ENCODE results near the gene IPO13. TPM values are rescaled to one million over a fixed set of nuclear protein-coding genes. Genes with fewer than 3 reads are reported as not detected.

Gene IPO13
- total RNA-seq, 1 experiment from 2014 or later = 25.0 TPM

GRCh38 chr1:43981135-43981491, 34.4 kb downstream of the IPO13 start:
- H3K9me3 ChIP-seq (ENCODE audit: insufficient read depth, low read depth) = no peaks in the 10 kb centered on the region
- peaks cover 37% of the 10 kb centered on the region; the same call in 1 of the 2 replicates for H3F3A ChIP-seq (ENCODE audit: insufficient read depth, low read depth)
- H3K79me2 ChIP-seq (ENCODE audit: low read depth) = peaks cover 57% of the 10 kb centered on the region
- H2AFZ ChIP-seq = no peak overlapping the region
- intact Hi-C loops (cut with micrococcal nuclease; ENCODE audit: unreplicated experiment) = no loop called here
- DNase-seq = peak in 1 of 2 experiments; percentile 26
- no TSS peak for BruUV-seq (replicated peaks)
- peak overlapping the region; percentile 88; the same call in 1 of the 2 replicates for H3K4me2 ChIP-seq
- H3K4me1 ChIP-seq (replicated peaks; ENCODE audit: insufficient read depth) = peaks cover 39% of the 10 kb centered on the region
- peaks cover 12% of the 10 kb centered on the region; the same call in 1 of the 2 replicates for H4K20me1 ChIP-seq (ENCODE audit: insufficient read depth)
- ChIA-PET CTCF (no interaction called here), POLR2A (ENCODE audit: unreplicated experiment) (no interaction called here)
- H3K27ac ChIP-seq = no peak overlapping the region
- H3K9me2 ChIP-seq (ENCODE audit: insufficient read depth) = no peaks in the 10 kb centered on the region
- H3K36me3 ChIP-seq (ENCODE audit: low read depth) = peaks cover 23% of the 10 kb centered on the region
- H3K27me3 ChIP-seq (ENCODE audit: insufficient read depth, low read depth) = no peaks in the 10 kb centered on the region
- TF ChIP-seq EZH2 (IDR thresholded peaks at IDR 0.05; ENCODE audit: low read depth) (no peak), CTCF (conservative IDR thresholded peaks at IDR 0.05) (no peak)
- H3K4me3 ChIP-seq = no peak overlapping the region

- DNase-seq = no peak
- peaks cover 52% of the 10 kb centered on the region for H3K79me2 ChIP-seq (ENCODE audit: low read depth)
- BruUV-seq (replicated peaks) = no TSS peak
- H4K20me1 ChIP-seq (ENCODE audit: insufficient read depth) = peaks cover 12% of the 10 kb centered on the region; the same call in 1 of the 2 replicates
- peaks cover 34% of the 10 kb centered on the region for H3K4me1 ChIP-seq (replicated peaks; ENCODE audit: insufficient read depth)
- H3K9me2 ChIP-seq (ENCODE audit: insufficient read depth) = no peaks in the 10 kb centered on the region
- intact Hi-C loops (cut with micrococcal nuclease; ENCODE audit: unreplicated experiment) = no loop called here
- ChIA-PET POLR2A (ENCODE audit: unreplicated experiment) (no interaction called here), CTCF (no interaction called here)
- H3K27me3 ChIP-seq (ENCODE audit: insufficient read depth, low read depth) = no peaks in the 10 kb centered on the region
- H3K4me3 ChIP-seq = no peak overlapping the region
- no peak overlapping the region for H3K4me2 ChIP-seq
- peaks cover 38% of the 10 kb centered on the region; the same call in 1 of the 2 replicates for H3F3A ChIP-seq (ENCODE audit: insufficient read depth, low read depth)
- no peaks in the 10 kb centered on the region for H3K9me3 ChIP-seq (ENCODE audit: insufficient read depth, low read depth)
- peaks cover 22% of the 10 kb centered on the region for H3K36me3 ChIP-seq (ENCODE audit: low read depth)
- no peak overlapping the region for H2AFZ ChIP-seq
- no peak for TF ChIP-seq EZH2 (IDR thresholded peaks at IDR 0.05; ENCODE audit: low read depth)
- TF ChIP-seq CTCF (conservative IDR thresholded peaks at IDR 0.05) = no peak
- no peak overlapping the region for H3K27ac ChIP-seq
Measured at GRCh38 chr1:43981636-43982035, 34.9 kb downstream of the IPO13 start.

- H3K4me3 ChIP-seq = no peak overlapping the region
- POLR2A ChIA-PET (ENCODE audit: unreplicated experiment) = no interaction called here
- CTCF ChIA-PET = no interaction called here
- H3K27me3 ChIP-seq (ENCODE audit: insufficient read depth, low read depth) = no peaks in the 10 kb centered on the region
- peaks cover 16% of the 10 kb centered on the region; the same call in 1 of the 2 replicates for H3K36me3 ChIP-seq (ENCODE audit: low read depth)
- no peak overlapping the region for H2AFZ ChIP-seq
- DNase-seq = no peak
- H3K9me2 ChIP-seq (ENCODE audit: insufficient read depth) = no peaks in the 10 kb centered on the region
- H3K4me2 ChIP-seq = no peak overlapping the region
- intact Hi-C loops (cut with micrococcal nuclease; ENCODE audit: unreplicated experiment) = no loop called here
- BruUV-seq (replicated peaks) = no TSS peak
- no peak overlapping the region for H3K27ac ChIP-seq
- no peaks in the 10 kb centered on the region for H3K9me3 ChIP-seq (ENCODE audit: insufficient read depth, low read depth)
- peaks cover 46% of the 10 kb centered on the region for H3K79me2 ChIP-seq (ENCODE audit: low read depth)
- H4K20me1 ChIP-seq (ENCODE audit: insufficient read depth) = peaks cover 10% of the 10 kb centered on the region; the same call in 1 of the 2 replicates
- peaks cover 28% of the 10 kb centered on the region for H3K4me1 ChIP-seq (replicated peaks; ENCODE audit: insufficient read depth)
- peaks cover 39% of the 10 kb centered on the region for H3F3A ChIP-seq (ENCODE audit: insufficient read depth, low read depth)
- TF ChIP-seq CTCF (conservative IDR thresholded peaks at IDR 0.05) (no peak), EZH2 (IDR thresholded peaks at IDR 0.05; ENCODE audit: low read depth) (no peak)
Measured at GRCh38 chr1:43982241-43982640, 35.5 kb downstream of the IPO13 start.
